SU-DHL-6 (cell line): ENCODE data around the gene ACTG1.

Source experiments
- H2AFZ ChIP-seq: fragments of 200-600 bp; sonication (generic); 2 replicates; pipeline ENCODE4 v1.6.1; 2014; ENCODE audit warnings: low read depth, mild to moderate bottlenecking, moderate library complexity, mixed read lengths, antibody characterized with exemption, low read length; ENCODE audit not compliant: severe bottlenecking
- H3F3A ChIP-seq: fragments of 200-600 bp; shearing (Covaris generic); 2 replicates; pipeline ENCODE4 v1.6.0; 2016; ENCODE audit warnings: antibody characterized with exemption, mild to moderate bottlenecking; ENCODE audit not compliant: insufficient read depth
- H3K27ac ChIP-seq: fragments of 200-600 bp; sonication (generic); 2 replicates; pipeline ENCODE4 v1.5.1; 2016; ENCODE audit warnings: low read depth, mild to moderate bottlenecking, low read length, moderate library complexity, mixed read lengths
- H3K27me3 ChIP-seq: fragments of 200-600 bp; sonication (generic), shearing (Covaris generic); 2 replicates; pipeline ENCODE4 v1.6.0; 2014; ENCODE audit warnings: mild to moderate bottlenecking, low read length
- H3K36me3 ChIP-seq: fragments of 200-600 bp; sonication (generic); 2 replicates; pipeline ENCODE4 v1.6.1; 2014; ENCODE audit warnings: mild to moderate bottlenecking, low read length, mixed read lengths
- H3K4me2 ChIP-seq: fragments of 300-600, 200-600 bp; shearing (Covaris generic), sonication (generic); 2 replicates; pipeline ENCODE4 v1.6.0; 2014; ENCODE audit warnings: low read length, low read depth, mild to moderate bottlenecking; ENCODE audit not compliant: poor library complexity, severe bottlenecking
- H3K4me3 ChIP-seq: fragments of 200-600 bp; sonication (generic); 2 replicates; pipeline ENCODE4 v1.5.1; 2014; ENCODE audit warnings: antibody characterized with exemption, low read length, mild to moderate bottlenecking, mixed read lengths; ENCODE audit not compliant: insufficient read depth, poor library complexity, severe bottlenecking
- H3K79me2 ChIP-seq: fragments of 200-600 bp; sonication (generic); 2 replicates; pipeline ENCODE4 v1.6.1; 2014; ENCODE audit warnings: mild to moderate bottlenecking, low read length, moderate library complexity; ENCODE audit not compliant: insufficient read depth
- H3K9ac ChIP-seq: fragments of 200-600 bp; sonication (generic); 2 replicates; pipeline ENCODE4 v1.7.0; 2014; ENCODE audit warnings: mild to moderate bottlenecking, low read length
- H3K9me2 ChIP-seq: fragments of 200-600 bp; sonication (generic); replicated peaks from 2 replicates; pipeline ENCODE4 v1.6.1; 2014; ENCODE audit warnings: low read length; ENCODE audit not compliant: insufficient read depth
- H3K9me3 ChIP-seq: fragments of 200-600 bp; sonication (generic); 2 replicates; pipeline ENCODE4 v1.6.1; 2014; ENCODE audit warnings: low read length, mixed read lengths; ENCODE audit not compliant: insufficient read depth
- H4K20me1 ChIP-seq: fragments of 200-600 bp; sonication (generic); 2 replicates; pipeline ENCODE4 v1.6.1; 2014; ENCODE audit warnings: low read depth, mild to moderate bottlenecking, antibody characterized with exemption, low read length, moderate library complexity, mixed read lengths
- EZH2phosphoT487 ChIP-seq: fragments of 200-600 bp; sonication (generic), shearing (Covaris generic); conservative IDR thresholded peaks from 2 replicates; pipeline ENCODE4 v1.6.1; 2018; ENCODE audit warnings: mild to moderate bottlenecking, antibody characterized with exemption, low read length, moderate library complexity, mixed read lengths
- TF ChIP-seq, protein P1 (sequence below): fragments of 200-600 bp; sonication (generic); IDR thresholded peaks from one replicate; pipeline ENCODE4 v1.5.1; 2017; ENCODE audit warnings: antibody characterized with exemption, mild to moderate bottlenecking, low read length, moderate library complexity; ENCODE audit not compliant: insufficient read depth, poor library complexity, severe bottlenecking

The ACTG1 gene

DNA sequence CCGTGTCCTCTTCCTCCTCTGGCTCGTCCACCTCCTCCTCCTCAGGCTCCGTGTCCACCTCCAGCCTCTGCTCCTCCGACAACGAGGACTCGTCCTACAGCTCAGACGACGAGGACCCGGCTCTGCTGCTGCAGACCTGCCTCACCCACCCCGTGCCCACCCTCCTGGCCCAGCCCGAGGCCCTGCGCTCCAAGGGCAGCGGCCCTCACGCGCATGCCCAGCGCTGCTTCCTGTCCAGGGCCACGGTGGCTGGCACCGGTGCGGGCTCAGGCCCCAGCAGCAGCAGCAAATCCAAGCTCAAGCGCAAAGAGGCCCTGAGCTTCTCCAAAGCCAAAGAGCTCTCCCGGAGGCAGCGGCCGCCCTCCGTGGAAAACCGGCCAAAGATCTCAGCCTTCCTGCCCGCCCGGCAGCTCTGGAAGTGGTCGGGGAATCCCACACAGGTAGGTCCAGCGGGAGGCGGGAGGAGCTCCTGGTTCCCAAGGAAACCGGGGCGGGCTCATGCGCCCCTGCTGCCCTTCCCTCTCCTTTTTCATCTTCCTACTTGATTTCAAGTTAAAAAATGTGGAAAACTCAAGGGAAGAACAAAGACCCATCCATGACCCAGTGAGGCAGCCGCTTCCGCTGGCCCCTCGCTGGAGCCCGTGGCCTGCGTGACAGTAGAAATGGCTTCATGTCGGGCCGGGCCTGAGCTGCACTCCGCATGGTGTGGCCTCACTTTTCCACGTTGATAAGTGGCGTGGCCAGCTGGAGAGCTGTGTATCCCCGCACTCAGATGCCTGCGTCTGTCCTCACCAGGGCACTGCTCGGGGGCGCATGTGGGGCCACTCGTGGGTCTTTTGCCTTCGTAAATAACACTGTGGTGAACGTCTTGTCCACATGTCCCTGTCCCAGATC is 50.7 kb downstream of the ACTG1 start:
- TF ChIP-seq, protein P1, sequence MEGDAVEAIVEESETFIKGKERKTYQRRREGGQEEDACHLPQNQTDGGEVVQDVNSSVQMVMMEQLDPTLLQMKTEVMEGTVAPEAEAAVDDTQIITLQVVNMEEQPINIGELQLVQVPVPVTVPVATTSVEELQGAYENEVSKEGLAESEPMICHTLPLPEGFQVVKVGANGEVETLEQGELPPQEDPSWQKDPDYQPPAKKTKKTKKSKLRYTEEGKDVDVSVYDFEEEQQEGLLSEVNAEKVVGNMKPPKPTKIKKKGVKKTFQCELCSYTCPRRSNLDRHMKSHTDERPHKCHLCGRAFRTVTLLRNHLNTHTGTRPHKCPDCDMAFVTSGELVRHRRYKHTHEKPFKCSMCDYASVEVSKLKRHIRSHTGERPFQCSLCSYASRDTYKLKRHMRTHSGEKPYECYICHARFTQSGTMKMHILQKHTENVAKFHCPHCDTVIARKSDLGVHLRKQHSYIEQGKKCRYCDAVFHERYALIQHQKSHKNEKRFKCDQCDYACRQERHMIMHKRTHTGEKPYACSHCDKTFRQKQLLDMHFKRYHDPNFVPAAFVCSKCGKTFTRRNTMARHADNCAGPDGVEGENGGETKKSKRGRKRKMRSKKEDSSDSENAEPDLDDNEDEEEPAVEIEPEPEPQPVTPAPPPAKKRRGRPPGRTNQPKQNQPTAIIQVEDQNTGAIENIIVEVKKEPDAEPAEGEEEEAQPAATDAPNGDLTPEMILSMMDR: no peak
- no peak for TF ChIP-seq EZH2phosphoT487
- Histone ChIP-seq H2AFZ (no peak overlapping the region), H3K9ac (no peak overlapping the region)

DNA sequence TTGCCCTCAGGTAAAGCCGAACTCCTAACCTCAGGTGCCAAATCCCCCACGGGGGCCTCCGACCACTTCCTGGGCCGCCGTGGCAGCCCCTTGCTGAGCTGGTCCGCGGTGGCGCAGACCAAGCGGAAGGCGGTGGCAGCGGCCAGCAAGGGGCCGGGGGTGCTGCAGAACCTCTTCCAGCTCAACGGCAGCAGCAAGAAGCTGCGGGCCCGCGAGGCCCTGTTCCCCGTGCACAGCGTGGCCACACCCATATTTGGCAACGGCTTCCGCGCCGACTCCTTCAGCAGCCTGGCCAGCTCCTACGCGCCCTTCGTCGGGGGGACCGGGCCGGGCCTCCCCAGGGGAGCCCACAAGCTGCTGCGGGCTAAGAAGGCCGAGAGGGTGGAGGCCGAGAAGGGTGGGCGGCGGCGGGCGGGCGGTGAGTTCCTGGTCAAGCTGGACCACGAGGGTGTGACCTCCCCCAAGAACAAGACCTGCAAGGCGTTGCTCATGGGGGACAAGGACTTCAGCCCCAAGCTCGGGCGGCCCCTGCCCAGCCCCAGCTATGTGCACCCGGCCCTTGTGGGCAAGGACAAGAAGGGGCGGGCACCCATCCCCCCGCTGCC is 51.6 kb downstream of the ACTG1 start:
- Histone ChIP-seq H3K4me3 (no peak overlapping the region), H2AFZ (no peak overlapping the region), H3K36me3 (no peaks in the 10 kb centered on the region), H3K9ac (no peak overlapping the region), H4K20me1 (no peaks in the 10 kb centered on the region), H3F3A (no peaks in the 10 kb centered on the region), H3K79me2 (no peaks in the 10 kb centered on the region), H3K9me2 (no peaks in the 10 kb centered on the region), H3K27me3 (no peaks in the 10 kb centered on the region), H3K27ac (no peak overlapping the region), H3K4me2 (no peak overlapping the region), H3K9me3 (no peaks in the 10 kb centered on the region)
- TF ChIP-seq EZH2phosphoT487: no peak
- TF ChIP-seq, protein P1: no peak

More for the DNA sequence above, 50.7 kb downstream of the ACTG1 start:
- Histone ChIP-seq H3K4me3 (no peak overlapping the region), H3F3A (no peaks in the 10 kb centered on the region), H3K27ac (no peak overlapping the region), H3K36me3 (no peaks in the 10 kb centered on the region), H3K79me2 (no peaks in the 10 kb centered on the region), H3K4me2 (no peak overlapping the region), H4K20me1 (no peaks in the 10 kb centered on the region), H3K27me3 (no peaks in the 10 kb centered on the region), H3K9me3 (no peaks in the 10 kb centered on the region), H3K9me2 (no peaks in the 10 kb centered on the region)
